GM12801 (cell line): Measurements from ENCODE around the gene SUPT3H.

Experiments used
- TF ChIP-seq, protein P1 (sequence below): IDR thresholded peaks from one replicate; pipeline ENCODE4 v1.5.1; 2011; ENCODE audit warnings: control low read depth; ENCODE audit not compliant: insufficient read length; ENCODE audit errors: extremely low read depth

Gene SUPT3H

DNA sequence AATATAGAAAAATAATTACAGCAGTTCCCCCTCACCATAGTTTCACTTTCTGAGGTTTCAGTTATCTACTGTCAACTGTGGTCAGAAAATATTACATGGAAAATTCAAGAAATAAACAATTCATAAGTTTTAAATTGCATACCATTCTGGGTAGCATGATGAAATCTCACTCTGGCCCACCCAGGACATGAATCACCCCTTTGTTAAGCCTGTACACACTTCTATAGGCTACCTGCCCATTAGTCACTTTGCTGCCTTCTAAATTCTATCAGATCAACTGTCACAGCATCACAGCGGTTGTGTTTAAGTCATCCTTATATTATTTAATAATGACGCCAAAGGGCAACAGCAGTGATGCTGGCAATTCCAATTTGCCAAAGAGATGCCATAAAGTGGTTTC is 189.9 kb downstream of the SUPT3H start:
- TF ChIP-seq, protein P1, sequence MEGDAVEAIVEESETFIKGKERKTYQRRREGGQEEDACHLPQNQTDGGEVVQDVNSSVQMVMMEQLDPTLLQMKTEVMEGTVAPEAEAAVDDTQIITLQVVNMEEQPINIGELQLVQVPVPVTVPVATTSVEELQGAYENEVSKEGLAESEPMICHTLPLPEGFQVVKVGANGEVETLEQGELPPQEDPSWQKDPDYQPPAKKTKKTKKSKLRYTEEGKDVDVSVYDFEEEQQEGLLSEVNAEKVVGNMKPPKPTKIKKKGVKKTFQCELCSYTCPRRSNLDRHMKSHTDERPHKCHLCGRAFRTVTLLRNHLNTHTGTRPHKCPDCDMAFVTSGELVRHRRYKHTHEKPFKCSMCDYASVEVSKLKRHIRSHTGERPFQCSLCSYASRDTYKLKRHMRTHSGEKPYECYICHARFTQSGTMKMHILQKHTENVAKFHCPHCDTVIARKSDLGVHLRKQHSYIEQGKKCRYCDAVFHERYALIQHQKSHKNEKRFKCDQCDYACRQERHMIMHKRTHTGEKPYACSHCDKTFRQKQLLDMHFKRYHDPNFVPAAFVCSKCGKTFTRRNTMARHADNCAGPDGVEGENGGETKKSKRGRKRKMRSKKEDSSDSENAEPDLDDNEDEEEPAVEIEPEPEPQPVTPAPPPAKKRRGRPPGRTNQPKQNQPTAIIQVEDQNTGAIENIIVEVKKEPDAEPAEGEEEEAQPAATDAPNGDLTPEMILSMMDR, result no peak

- TF ChIP-seq, protein P1, result no peak
These were observed 192.1 kb downstream of the SUPT3H start for GRCh38 chr6:45185403-45186251.

DNA sequence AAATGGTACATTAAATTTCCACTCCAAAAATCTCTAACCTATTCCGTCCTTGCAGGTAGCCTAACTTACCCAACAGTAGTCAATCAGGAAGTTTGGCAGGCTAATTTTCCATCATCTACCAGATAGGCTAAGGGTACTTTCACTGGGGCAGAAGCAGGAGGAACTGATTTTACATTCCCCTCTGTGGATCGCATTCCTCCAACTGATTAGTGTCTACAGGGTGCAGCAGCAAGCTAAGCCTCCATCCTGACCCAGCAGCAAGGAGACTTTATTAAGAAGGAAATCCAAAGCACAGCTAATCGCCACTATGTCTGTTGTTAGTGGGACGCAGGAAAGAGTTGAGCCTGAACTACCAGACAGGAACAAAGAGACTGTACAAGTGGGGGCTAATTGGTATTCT is 192.8 kb downstream of the SUPT3H start:
- TF ChIP-seq, protein P1, result no peak

DNA sequence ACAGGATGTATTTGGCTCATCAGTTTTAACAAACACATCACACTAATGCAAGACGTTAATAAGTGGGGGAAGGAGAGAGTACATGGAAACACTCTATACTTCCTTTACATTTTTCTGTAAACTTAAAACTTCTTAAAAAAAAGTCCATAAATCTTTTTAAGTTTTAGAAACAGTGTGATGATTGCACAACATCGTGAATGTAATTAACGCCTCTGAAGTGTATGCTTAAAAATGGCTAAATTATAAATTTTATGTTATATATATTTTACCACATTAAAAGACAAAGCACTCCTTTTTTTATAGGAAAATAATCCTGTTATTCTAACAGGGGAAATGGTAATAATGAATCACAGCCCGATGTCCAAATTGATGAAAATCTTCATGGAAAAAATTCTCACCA is 193.7 kb downstream of the SUPT3H start:
- TF ChIP-seq, protein P1, result no peak

DNA sequence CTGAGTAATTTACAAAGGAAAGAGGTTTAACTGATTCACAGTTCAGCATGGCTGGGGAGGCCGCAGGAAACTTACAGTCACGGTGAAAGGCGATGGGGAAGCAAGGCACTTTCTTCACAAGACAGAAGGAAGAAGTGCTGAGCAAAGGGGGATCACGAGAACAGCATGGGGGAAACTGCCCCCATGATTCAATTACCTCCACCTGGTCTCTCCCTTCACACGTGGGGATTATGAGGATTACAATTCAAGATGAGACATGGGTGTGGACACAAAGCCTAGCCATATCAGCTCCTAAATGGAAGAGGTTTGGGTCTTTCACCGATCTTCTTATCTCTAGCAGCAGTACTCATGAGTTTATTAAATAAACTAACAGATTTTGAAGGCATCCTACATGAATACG is 202.5 kb downstream of the SUPT3H start:
- TF ChIP-seq, protein P1, result no peak

DNA sequence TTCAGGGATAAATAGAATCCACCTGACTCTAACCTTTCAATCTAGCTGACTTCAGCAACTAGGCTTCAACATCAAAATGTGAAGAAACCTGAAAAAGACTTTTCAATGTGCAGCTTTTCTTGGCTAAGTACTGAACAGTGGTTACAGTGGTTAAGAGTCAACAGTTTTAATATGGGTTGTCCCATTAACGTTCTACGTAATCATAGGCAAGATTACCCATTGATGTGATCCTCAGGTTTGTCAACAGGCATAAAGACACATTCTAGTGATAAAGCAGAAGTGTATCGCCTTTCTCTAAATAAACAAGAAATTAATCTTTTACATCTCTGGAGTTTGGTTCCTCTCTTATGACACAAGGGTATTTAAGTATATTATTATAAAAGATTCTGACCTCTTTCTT is 203.7 kb downstream of the SUPT3H start:
- TF ChIP-seq, protein P1, result no peak

GRCh38 chr6:45171380-45171779 is 206.4 kb downstream of the SUPT3H start:
- TF ChIP-seq, protein P1, result no peak
